BJ (cell line): Measurements from ENCODE around the gene ZNF138. TPM values are rescaled to one million over a fixed set of nuclear protein-coding genes. Genes with fewer than 3 reads are reported as not detected.

Source experiments
- CTCF ChIA-PET: fragments of 350-600 bp; formaldehyde crosslinking; extraction: SDS; loops from one replicate; lab custom pipeline; 2021; ENCODE audit warnings: antibody characterized with exemption, inconsistent platforms; lab: Yijun Ruan, JAX
- POLR2A ChIA-PET: fragments of 300-600 bp; sonication (Branson Sonifier 250); formaldehyde crosslinking; extraction: SDS; loops from one replicate; lab custom pipeline; 2021; ENCODE audit warnings: antibody characterized with exemption; lab: Charles Lee
- DNase-seq: peaks from one replicate; pipeline ENCODE4 v3.0.0-alpha.2; 2011; ENCODE audit warnings: low read depth
- H3K27me3 ChIP-seq: 2 replicates; pipeline ENCODE4 v1.6.0; 2011; ENCODE audit warnings: low read length; ENCODE audit not compliant: control insufficient read depth, insufficient read depth
- H3K36me3 ChIP-seq: 2 replicates; pipeline ENCODE4 v1.5.1; 2011; ENCODE audit warnings: low read length; ENCODE audit not compliant: control insufficient read depth, insufficient read depth
- H3K4me3 ChIP-seq: 2 replicates; pipeline ENCODE4 v1.5.1; 2011; ENCODE audit warnings: low read depth, mild to moderate bottlenecking, control low read depth, low read length
- CTCF ChIP-seq: IDR thresholded peaks from 2 replicates; pipeline ENCODE4 v1.5.1; 2011; ENCODE audit warnings: low read depth, mild to moderate bottlenecking, control low read depth, inconsistent platforms, low read length, moderate library complexity; ENCODE audit not compliant: insufficient read depth
- polyA minus RNA-seq: library from RNA; depleted of rRNA, polyadenylated mRNA; stranded (reverse); fragments of >200 nt; gene quantifications from 2 replicates; pipeline ENCODE4 v1.2.3, GENCODE V29; 2011; rRNA and poly(A)+ RNA removed
- polyA plus RNA-seq: library from polyadenylated mRNA; depleted of rRNA; stranded (reverse); fragments of >200 nt; gene quantifications from 2 replicates; pipeline ENCODE4 v1.2.3, GENCODE V29; 2011; rRNA removed

ZNF138 gene
- polyA plus RNA-seq (1.3 and 2.8 TPM in 2 replicates), polyA minus RNA-seq (0.36 and 0.71 TPM in 2 replicates)

- CTCF ChIA-PET: interaction anchor here (0.8 to 1.5 kb wide), 2 partner anchors 9 to 13 kb away, joined by 3 to 4 read pairs; no protein-coding TSS in a partner anchor
- DNase-seq: peak; percentile 69
- TF ChIP-seq CTCF: no peak
- POLR2A ChIA-PET: no interaction called here
- H3K36me3 ChIP-seq: no peaks in the 10 kb centered on the region; the same call in 1 of the 2 replicates
- peak within 1 kb of the TSS; percentile 64 for H3K4me3 ChIP-seq
- H3K27me3 ChIP-seq: no peaks in the 10 kb centered on the region
Measured at GRCh38 chr7:64794171-64794844, at the start of gene ZNF138. Gene ZNF138, plus strand, starts transcription at chr7:64794428. Its CDS starts 141 bp downstream, at chr7:64794569.

GRCh38 chr7:64744680-64745079, 49.5 kb upstream of the ZNF138 start:
- Histone ChIP-seq H3K27me3 (no peaks in the 10 kb centered on the region), H3K36me3 (no peaks in the 10 kb centered on the region), H3K4me3 (no peak overlapping the region)
- ChIA-PET CTCF (interaction anchor here (1.0 kb wide), 1 partner anchor 14 kb away, joined by 3 read pairs; no protein-coding TSS in a partner anchor), POLR2A (no interaction called here)
- DNase-seq: no peak
- no peak for TF ChIP-seq CTCF

GRCh38 chr7:64747802-64748201, 46.4 kb upstream of the ZNF138 start:
- no peaks in the 10 kb centered on the region for H3K27me3 ChIP-seq
- ChIA-PET POLR2A (no interaction called here), CTCF (no interaction called here)
- DNase-seq: no peak
- H3K4me3 ChIP-seq: no peak overlapping the region
- no peak for TF ChIP-seq CTCF
- no peaks in the 10 kb centered on the region for H3K36me3 ChIP-seq

GRCh38 chr7:64753032-64753431, 41.2 kb upstream of the ZNF138 start:
- ChIA-PET POLR2A (no interaction called here), CTCF (no interaction called here)
- H3K36me3 ChIP-seq: no peaks in the 10 kb centered on the region
- H3K4me3 ChIP-seq: no peak overlapping the region
- no peak for DNase-seq
- no peaks in the 10 kb centered on the region for H3K27me3 ChIP-seq
- no peak for TF ChIP-seq CTCF

GRCh38 chr7:64755865-64756264, 38.4 kb upstream of the ZNF138 start:
- POLR2A ChIA-PET: no interaction called here
- CTCF ChIA-PET: no interaction called here
- TF ChIP-seq CTCF: no peak
- H3K4me3 ChIP-seq: no peak overlapping the region
- DNase-seq: no peak
- no peaks in the 10 kb centered on the region for H3K27me3 ChIP-seq
- H3K36me3 ChIP-seq: no peaks in the 10 kb centered on the region
